ENCODE data around the gene NR5A1. TPM values are rescaled to one million over a fixed set of nuclear protein-coding genes. Genes with fewer than 3 reads are reported as not detected.

The NR5A1 gene
- total RNA-seq, 2 donors from 2014 or later, result 0.82 TPM; not detected in 1

DNA sequence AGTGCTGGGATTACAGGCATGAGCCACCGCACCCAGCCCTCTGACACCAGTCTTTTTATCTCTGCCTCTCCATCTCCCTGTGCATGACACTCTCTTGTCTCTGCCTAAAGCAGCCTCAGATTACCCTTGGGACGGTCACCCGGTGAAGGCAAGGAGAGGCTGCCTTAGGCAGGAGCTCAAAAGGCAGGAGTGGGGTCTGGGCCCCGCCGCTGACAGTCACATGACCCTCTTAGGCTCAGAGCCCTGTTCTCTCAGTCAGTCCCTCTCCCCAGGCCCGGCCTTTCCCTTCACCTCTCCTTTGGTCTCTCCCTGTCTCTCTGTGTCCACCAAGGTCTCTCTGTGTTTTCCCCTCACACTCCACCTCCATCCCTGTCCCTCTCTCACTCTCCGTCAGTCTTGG is 34.4 kb downstream of the NR5A1 start:
- Histone ChIP-seq H3K36me3 (no peaks in the 10 kb centered on the region), H3K9me3 (no peaks in the 10 kb centered on the region), H3K27me3 (peaks cover 10% of the 10 kb centered on the region), H3K4me1 (no peaks in the 10 kb centered on the region), H3K9ac (ENCODE audit: low read depth in 2 of 2, low read length in 2 of 2) (no peak overlapping the region), H3K27ac (no peak overlapping the region), H3K4me3 (no peak overlapping the region)
- intact Hi-C loops (cut with DNase I), result no loop called here
- no peak for TF ChIP-seq CTCF (IDR thresholded peaks at IDR 0.05)
- DNase-seq, result no peak

DNA sequence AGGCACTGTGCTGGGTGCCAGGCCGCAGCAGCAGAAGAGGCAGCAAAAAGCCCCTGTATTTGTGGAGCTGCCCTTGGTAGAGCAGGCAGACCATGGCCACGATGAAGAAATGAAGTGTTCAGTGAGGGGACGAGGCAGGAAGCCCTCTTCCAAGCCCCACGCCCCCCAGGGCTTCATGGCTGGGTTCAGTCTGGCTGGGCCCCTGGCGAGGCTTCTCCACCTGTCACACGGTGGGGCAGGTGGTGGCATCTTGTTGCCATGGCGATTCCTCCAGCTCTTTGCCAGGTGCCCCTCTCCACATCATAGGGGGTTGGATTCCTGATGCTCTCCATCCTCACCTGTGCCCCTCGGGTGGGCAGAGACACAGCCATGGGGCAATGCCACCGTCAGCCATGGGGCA is 35.4 kb downstream of the NR5A1 start:
- H3K36me3 ChIP-seq, result no peaks in the 10 kb centered on the region
- no peak for DNase-seq
- H3K4me1 ChIP-seq, result no peaks in the 10 kb centered on the region
- no peak for TF ChIP-seq CTCF (IDR thresholded peaks at IDR 0.05)
- H3K9me3 ChIP-seq, result no peaks in the 10 kb centered on the region
- intact Hi-C loops (cut with DNase I), result no loop called here
- H3K4me3 ChIP-seq, result no peak overlapping the region
- H3K9ac ChIP-seq (ENCODE audit: low read depth in 2 of 2, low read length in 2 of 2), result no peak overlapping the region
- no peak overlapping the region for H3K27ac ChIP-seq
- no peaks in the 10 kb centered on the region for H3K27me3 ChIP-seq

DNA sequence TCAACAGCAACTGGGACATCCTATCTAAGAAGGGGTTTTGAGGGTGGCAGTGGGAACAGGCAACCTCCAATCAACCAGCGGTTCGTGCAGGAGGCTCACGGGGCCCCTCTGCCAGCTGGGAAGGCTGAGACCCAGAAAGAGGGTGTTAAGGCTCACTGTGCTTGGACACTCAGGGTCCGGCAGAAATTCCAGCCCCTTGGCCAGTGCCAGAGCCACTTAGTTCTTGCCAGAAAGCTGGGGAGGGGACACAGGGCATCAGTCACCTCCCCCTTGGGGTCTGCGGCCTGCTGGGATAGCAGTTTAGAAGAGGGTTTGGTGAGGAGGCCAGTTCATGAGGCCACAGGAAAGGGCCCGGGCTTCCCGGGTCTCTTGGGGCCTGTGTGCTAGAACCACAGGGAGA is 36.5 kb downstream of the NR5A1 start:
- Histone ChIP-seq H3K9me3 (no peaks in the 10 kb centered on the region), H3K4me3 (no peak overlapping the region), H3K4me1 (no peaks in the 10 kb centered on the region), H3K9ac (ENCODE audit: low read depth in 2 of 2, low read length in 2 of 2) (no peak overlapping the region), H3K27me3 (no peaks in the 10 kb centered on the region), H3K27ac (no peak overlapping the region), H3K36me3 (no peaks in the 10 kb centered on the region)
- intact Hi-C loops (cut with DNase I), result no loop called here
- no peak for DNase-seq
- TF ChIP-seq CTCF (IDR thresholded peaks at IDR 0.05), result no peak

- Histone ChIP-seq H3K27ac (no peak overlapping the region), H3K9me3 (no peaks in the 10 kb centered on the region), H3K4me1 (no peaks in the 10 kb centered on the region), H3K36me3 (no peaks in the 10 kb centered on the region), H3K4me3 (no peak overlapping the region), H3K9ac (ENCODE audit: low read depth in 2 of 2, low read length in 2 of 2) (no peak overlapping the region), H3K27me3 (no peaks in the 10 kb centered on the region)
- DNase-seq, result no peak
- TF ChIP-seq CTCF (IDR thresholded peaks at IDR 0.05), result no peak
- intact Hi-C loops (cut with DNase I), result no loop called here
Measured at GRCh38 chr9:124470306-124470705, 36.9 kb downstream of the NR5A1 start.

GRCh38 chr9:124469011-124469832 is 38.0 kb downstream of the NR5A1 start:
- H3K4me3 ChIP-seq, result no peak overlapping the region
- H3K36me3 ChIP-seq, result no peaks in the 10 kb centered on the region
- no peak for TF ChIP-seq CTCF (IDR thresholded peaks at IDR 0.05)
- no peaks in the 10 kb centered on the region for H3K27me3 ChIP-seq
- H3K9ac ChIP-seq (ENCODE audit: low read depth in 2 of 2, low read length in 2 of 2), result no peak overlapping the region
- H3K4me1 ChIP-seq, result no peaks in the 10 kb centered on the region
- DNase-seq, result no peak
- H3K9me3 ChIP-seq, result no peaks in the 10 kb centered on the region
- H3K27ac ChIP-seq, result no peak overlapping the region
- intact Hi-C loops (cut with DNase I), result no loop called here

Data from colonic mucosa (tissue), 4 donors.